Breast epithelium (tissue), 3 donors: Measurements from ENCODE around the gene TANGO6.

Experiments
- POLR2A ChIP-seq: fragments of 450-650 bp; IDR thresholded peaks from one replicate; pipeline ENCODE4 v1.6.1; 2016; ENCODE audit warnings: antibody characterized with exemption, mild to moderate bottlenecking, moderate library complexity
- POLR2AphosphoS5 ChIP-seq, 3 donors: sonication (generic); formaldehyde crosslinking; IDR thresholded peaks; one replicate each; pipeline ENCODE4 v1.6.1; 2017; ENCODE audit warnings: antibody characterized with exemption in 3 of 3
- TF ChIP-seq, protein P1 (sequence below), 3 donors: fragments of 450-650 bp; IDR thresholded peaks; one replicate each; pipeline ENCODE4 v1.5.1; 2016 to 2017; ENCODE audit warnings: antibody characterized with exemption in 3 of 3, mild to moderate bottlenecking in 3 of 3, moderate library complexity in 3 of 3

DNA sequence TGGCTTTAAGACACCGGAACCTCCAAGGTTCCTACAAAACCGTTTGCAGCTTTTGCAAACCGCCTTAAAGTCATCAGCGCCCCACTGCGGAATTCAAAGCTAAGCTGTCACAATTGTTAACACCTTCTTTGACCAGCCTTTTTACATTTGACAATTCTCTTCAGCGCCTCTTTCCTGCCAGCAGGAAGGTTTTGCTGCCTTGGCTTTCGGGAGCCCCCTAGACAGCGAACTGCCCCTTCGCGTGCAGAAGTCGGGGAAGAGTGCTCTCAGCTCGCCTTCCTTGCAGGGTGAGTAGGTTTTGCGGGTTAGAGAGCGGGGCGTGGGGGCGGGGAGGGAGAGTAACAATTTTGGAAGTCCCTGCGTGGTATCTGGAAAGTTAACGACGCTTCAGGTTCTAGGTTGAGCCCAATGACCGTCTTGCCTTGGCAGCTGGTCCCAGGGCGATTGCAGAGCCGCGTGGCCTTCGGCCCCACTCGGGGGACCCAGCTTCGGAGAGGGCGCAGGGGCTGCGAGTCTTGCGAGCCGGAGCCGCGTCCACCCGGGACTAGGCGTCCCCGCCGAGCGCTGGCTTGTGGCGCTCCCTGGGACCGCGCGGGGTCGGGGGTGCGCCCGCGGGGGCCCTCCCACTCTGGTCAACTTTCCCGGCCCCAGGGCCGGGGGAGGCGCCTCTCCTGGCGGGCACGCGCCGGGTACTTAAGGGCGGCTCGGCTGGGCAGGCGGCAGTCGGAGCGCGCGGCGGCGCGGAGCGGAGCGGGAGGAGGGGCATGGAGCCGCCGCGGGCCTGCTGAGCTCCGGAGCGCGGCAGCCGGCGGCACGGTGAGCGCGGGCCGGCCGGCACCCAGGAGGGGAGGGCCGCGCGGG is 262.4 kb downstream of the TANGO6 start, which contains the start of gene HAS3:
- TF ChIP-seq, protein P1, sequence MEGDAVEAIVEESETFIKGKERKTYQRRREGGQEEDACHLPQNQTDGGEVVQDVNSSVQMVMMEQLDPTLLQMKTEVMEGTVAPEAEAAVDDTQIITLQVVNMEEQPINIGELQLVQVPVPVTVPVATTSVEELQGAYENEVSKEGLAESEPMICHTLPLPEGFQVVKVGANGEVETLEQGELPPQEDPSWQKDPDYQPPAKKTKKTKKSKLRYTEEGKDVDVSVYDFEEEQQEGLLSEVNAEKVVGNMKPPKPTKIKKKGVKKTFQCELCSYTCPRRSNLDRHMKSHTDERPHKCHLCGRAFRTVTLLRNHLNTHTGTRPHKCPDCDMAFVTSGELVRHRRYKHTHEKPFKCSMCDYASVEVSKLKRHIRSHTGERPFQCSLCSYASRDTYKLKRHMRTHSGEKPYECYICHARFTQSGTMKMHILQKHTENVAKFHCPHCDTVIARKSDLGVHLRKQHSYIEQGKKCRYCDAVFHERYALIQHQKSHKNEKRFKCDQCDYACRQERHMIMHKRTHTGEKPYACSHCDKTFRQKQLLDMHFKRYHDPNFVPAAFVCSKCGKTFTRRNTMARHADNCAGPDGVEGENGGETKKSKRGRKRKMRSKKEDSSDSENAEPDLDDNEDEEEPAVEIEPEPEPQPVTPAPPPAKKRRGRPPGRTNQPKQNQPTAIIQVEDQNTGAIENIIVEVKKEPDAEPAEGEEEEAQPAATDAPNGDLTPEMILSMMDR (IDR thresholded peaks at IDR 0.05), result peak in 1 of 3 donors; percentile 8
- TF ChIP-seq POLR2A, result no peak
- no peak for TF ChIP-seq POLR2AphosphoS5 (IDR thresholded peaks at IDR 0.05)
